SKM-1 treated with dmso at 0.1 percent for 144 hours (cell line): ENCODE results near the gene SUCLG1.
"Not testable (repeated sequence)": the region's sequence is repeated elsewhere in the genome, so short reads cannot be mapped to it uniquely, and the experiment has no call there.

Experiments
- DNase-seq: peaks from one replicate; lab custom pipeline; 2025; ENCODE audit not compliant: unreplicated experiment; lab: John Stamatoyannopoulos, UW

The SUCLG1 gene

GRCh38 chr2:84459018-84459943 is at the start of gene SUCLG1:
Gene SUCLG1 (minus strand): TSS chr2:84459280. CDS start chr2:84459269, 11 bp downstream.
- DNase-seq, result peak; percentile 93

GRCh38 chr2:84498150-84498799 is 39.2 kb upstream of the SUCLG1 start:
- DNase-seq, result no peak

DNA sequence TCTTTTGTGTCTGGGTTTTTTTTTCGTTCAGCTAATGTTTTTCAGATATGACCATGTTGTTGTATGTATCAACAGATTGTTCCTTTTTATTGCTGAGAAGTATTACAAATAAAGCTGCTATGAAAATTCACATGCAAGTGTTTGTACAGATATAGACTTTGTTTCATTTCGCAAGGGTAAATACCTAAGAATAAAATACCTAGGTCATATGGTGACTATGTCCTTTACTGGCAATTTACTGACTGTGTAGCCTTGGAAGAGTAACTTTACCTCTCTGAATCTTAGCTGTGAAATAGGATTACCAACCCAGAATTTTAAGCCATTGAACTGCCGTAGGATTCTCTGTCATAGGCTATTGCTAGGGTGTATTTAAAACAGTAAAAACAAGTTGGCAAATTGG is 38.2 kb upstream of the SUCLG1 start:
- no peak for DNase-seq

GRCh38 chr2:84496386-84496785 is 37.3 kb upstream of the SUCLG1 start:
- no peak for DNase-seq

DNA sequence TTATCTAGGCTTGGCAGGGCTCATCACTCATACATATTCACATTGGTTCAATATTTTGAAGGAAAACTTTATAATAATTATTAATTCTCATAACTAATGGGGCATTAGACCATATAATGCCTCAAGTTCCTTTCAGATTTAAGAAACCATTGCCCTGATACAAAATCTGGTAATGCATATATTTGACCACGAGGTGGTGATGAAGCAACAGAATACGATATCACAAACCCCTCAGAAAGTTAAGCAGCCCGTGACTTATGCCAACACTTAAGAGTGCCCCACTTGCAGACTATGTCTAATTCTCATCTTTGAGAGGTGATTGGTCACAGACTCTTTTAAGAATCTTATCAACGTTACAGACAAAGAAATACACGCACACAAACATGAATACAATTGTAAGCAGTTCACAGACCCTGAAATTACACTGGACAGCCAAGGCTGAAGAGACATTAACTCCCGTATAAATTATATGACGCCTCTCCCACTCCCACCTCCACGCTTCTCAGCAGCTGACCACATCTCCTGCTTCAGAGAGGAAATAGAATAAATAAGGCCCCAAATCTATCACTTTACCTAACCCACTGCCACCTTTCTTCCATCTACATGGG is 36.6 kb upstream of the SUCLG1 start:
- peak; percentile 66 for DNase-seq

- no peak for DNase-seq
Measured at GRCh38 chr2:84494070-84494469, 35.0 kb upstream of the SUCLG1 start.

DNA sequence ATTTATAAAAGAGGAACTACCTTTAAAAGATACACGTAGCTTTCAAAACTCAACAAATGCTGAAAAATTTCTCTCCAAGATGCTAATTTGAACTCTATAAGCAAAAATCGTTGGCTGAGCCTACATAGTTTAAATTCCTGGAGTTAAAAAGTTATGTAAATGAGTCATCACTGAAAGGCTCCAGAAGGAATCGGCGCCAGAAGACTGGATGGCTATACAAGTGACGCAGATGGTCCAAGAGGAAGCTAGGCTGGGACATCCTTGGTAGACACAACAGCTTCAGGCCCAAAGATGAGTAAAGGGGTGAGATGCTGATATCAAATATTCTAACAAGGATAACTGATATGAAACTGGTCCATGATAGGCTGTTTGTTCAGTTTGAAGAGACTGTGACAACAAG is 34.4 kb upstream of the SUCLG1 start:
- DNase-seq, result no peak

DNA sequence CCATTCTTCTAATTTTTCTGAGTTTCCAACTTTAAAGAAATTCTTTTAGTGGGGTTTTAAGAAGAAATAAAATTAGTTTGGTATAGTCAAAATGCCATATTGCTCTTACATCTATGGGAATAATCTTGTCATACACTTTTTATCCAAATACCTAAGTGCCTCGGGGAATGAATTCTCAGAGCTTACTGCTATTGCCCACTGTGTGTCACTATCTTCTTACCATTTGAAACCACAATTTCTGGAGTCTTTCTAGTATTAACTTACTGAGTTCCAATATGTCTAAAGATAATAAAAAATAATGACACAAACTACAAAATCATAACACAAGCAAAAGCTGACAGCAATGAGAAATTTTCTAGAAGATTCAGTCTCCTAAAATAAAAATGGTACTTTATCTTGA is 33.5 kb upstream of the SUCLG1 start:
- no peak for DNase-seq

DNA sequence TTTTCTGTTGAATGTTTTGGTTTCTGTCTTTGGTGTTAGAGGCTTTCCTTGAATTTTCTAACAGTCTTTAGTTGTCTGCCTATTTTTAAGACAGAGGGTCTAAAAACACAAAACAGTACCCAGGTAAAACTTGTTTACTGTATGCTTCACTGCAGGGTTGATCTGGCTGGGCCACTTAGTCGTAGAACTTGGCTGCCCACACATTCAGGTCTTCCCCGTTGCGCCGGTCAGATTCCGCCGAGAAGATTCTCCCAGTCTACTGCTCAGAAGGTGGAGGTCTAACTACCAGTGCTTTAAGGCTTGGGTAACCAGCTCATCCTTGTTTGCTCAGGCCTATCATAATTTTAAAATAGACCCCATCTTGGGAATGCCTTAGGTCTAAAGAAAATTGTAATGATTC is 32.7 kb upstream of the SUCLG1 start:
- DNase-seq, result no peak

DNA sequence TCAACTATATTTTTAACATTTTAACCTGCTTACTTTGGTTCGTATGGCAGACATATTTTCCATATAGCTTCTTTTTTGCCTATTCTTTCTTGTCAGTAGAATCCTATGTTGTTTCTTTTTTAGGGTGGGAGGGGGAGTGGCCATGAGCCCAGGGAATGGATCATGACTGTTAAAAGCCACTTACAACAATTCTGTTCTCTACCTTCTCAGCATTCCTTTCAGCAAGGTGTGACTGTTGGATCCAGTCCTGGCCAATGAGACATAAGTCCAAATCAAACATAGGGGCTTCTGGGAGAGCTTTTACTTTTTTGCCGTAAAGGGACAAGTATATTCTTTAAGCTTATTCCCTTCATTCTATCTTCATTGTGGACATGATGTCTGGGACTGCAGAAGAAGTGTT is 32.2 kb upstream of the SUCLG1 start:
- DNase-seq, result no peak

GRCh38 chr2:84487298-84487996 is 28.4 kb upstream of the SUCLG1 start:
- DNase-seq, result no peak

GRCh38 chr2:84486441-84487115 is 27.5 kb upstream of the SUCLG1 start:
- DNase-seq, result no peak

- no peak for DNase-seq
Measured at GRCh38 chr2:84483320-84483719, 24.2 kb upstream of the SUCLG1 start.

GRCh38 chr2:84482603-84483002 is 23.5 kb upstream of the SUCLG1 start:
- no peak for DNase-seq

DNA sequence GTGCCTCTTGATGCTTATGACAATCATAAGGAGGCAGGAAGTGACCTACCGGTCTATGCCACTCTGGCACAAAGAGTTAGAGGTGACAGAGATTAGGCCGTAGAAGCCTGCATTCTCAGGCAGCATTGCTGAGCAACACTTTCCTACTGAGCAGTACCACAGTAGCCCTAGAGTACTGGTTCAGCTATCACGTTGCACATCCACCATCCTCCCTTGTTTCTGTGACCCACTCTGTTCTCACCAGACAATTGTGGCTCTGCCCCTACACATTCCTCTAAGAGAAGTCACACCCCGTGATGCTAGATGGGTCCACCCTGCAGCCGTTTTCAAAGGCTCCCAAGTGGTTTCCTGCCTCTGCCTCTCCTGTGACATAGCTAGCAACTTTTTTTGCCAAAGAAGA is 22.6 kb upstream of the SUCLG1 start:
- DNase-seq, result no peak

GRCh38 chr2:84478867-84479266 is 19.8 kb upstream of the SUCLG1 start:
- DNase-seq, result no peak

DNA sequence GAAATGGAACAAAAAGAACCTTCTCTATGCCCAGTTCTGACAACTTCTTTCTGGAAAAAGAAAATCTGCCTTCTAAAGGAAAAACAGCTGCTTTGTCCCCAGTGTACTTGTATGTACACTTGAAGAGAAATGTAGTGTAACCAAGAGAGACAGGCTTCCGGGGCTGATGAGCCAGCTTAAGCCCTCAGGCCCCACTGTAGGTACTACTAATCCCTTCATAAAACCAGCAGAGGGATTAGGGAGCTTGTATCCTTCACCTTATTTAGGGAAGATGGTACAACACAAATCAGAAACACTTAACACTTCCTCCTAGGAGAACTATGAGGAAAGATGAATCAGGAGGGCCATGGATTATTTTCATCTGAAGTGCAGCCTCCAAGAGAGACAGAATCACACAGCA is 18.8 kb upstream of the SUCLG1 start:
- no peak for DNase-seq

- DNase-seq, result no peak
Measured at GRCh38 chr2:84474176-84474575, 15.1 kb upstream of the SUCLG1 start.

GRCh38 chr2:84472856-84473565 is 13.9 kb upstream of the SUCLG1 start:
- DNase-seq, result no peak

DNA sequence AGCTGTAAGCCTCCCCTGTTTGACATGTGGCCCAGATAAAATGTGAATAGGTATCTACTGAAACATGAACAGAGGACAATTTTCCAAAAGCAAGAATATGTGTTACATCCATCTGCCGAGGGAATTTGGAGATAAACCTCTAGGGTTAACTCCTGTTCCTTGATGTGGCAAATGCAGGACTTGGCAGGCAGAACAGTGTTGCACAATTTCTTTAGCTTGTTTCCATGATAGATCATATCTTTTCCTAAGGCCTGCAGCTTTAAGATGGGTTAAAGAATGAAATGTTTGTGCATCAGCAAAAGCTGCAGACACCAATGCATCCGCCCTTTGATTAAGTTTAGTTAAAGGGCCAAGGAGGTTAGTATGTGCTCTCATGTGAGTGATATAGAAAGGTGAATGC is 13.3 kb upstream of the SUCLG1 start:
- not testable (repeated sequence) for DNase-seq
